ENCODE data around the gene MYO1G.

Gene MYO1G

GRCh38 chr7:44977959-44978335 lies 868 bp downstream of the MYO1G start (continued):
- no peak for TF ChIP-seq POU6F1 (CRISPR knock-in tag; IDR thresholded peaks at IDR 0.05; ENCODE audit: borderline replicate concordance, low read depth)
- TF ChIP-seq ZC3H10 (CRISPR knock-in tag; IDR thresholded peaks at IDR 0.05) = no peak

GRCh38 chr7:44977304-44977958 lies 1.4 kb downstream of the MYO1G start:
- TF ChIP-seq TCF4 (CRISPR knock-in tag; IDR thresholded peaks at IDR 0.05; ENCODE audit: borderline replicate concordance) (no peak), GLIS3 (CRISPR knock-in tag; IDR thresholded peaks at IDR 0.05) (no peak), POU6F1 (CRISPR knock-in tag; IDR thresholded peaks at IDR 0.05; ENCODE audit: borderline replicate concordance, low read depth) (no peak), ZNF70 (CRISPR knock-in tag; IDR thresholded peaks at IDR 0.05) (no peak), ESRRG (CRISPR knock-in tag; IDR thresholded peaks at IDR 0.05) (no peak), CSRNP3 (CRISPR knock-in tag; IDR thresholded peaks at IDR 0.05) (no peak), SNAI2 (CRISPR knock-in tag; IDR thresholded peaks at IDR 0.05) (no peak), PATZ1 (CRISPR knock-in tag; IDR thresholded peaks at IDR 0.05; ENCODE audit: borderline replicate concordance) (no peak), ZC3H10 (CRISPR knock-in tag; IDR thresholded peaks at IDR 0.05) (no peak), RARB (CRISPR knock-in tag; IDR thresholded peaks at IDR 0.05) (no peak)
- no peak for ATAC-seq

- no peak for ATAC-seq
- TF ChIP-seq GLIS3 (CRISPR knock-in tag; IDR thresholded peaks at IDR 0.05) = no peak
- TF ChIP-seq PATZ1 (CRISPR knock-in tag; IDR thresholded peaks at IDR 0.05; ENCODE audit: borderline replicate concordance) = no peak
- no peak for TF ChIP-seq PPARA (CRISPR knock-in tag; IDR thresholded peaks at IDR 0.05; ENCODE audit: borderline replicate concordance)
- TF ChIP-seq ISL1 (CRISPR knock-in tag; IDR thresholded peaks at IDR 0.05) = no peak
- no peak for TF ChIP-seq ESRRG (CRISPR knock-in tag; IDR thresholded peaks at IDR 0.05)
- TF ChIP-seq CSRNP3 (CRISPR knock-in tag; IDR thresholded peaks at IDR 0.05) = no peak
- TF ChIP-seq ZNF70 (CRISPR knock-in tag; IDR thresholded peaks at IDR 0.05) = no peak
- no peak for TF ChIP-seq ZC3H10 (CRISPR knock-in tag; IDR thresholded peaks at IDR 0.05)
These were observed 2.0 kb downstream of the MYO1G start for GRCh38 chr7:44976746-44977196.

- ATAC-seq = no peak
- TF ChIP-seq TCF4 (CRISPR knock-in tag; IDR thresholded peaks at IDR 0.05; ENCODE audit: borderline replicate concordance) (no peak), ZFP3 (CRISPR knock-in tag; IDR thresholded peaks at IDR 0.05) (no peak), TSHZ2 (CRISPR knock-in tag; IDR thresholded peaks at IDR 0.05) (no peak), POU6F1 (CRISPR knock-in tag; IDR thresholded peaks at IDR 0.05; ENCODE audit: borderline replicate concordance, low read depth) (no peak), SNAI2 (CRISPR knock-in tag; IDR thresholded peaks at IDR 0.05) (no peak), TOX (CRISPR knock-in tag; IDR thresholded peaks at IDR 0.05; ENCODE audit: borderline replicate concordance) (no peak), CREB5 (CRISPR knock-in tag; IDR thresholded peaks at IDR 0.05; ENCODE audit: low read depth) (no peak), ISL1 (CRISPR knock-in tag; IDR thresholded peaks at IDR 0.05) (no peak)
These were observed 2.6 kb downstream of the MYO1G start for GRCh38 chr7:44976040-44976745.

Data from SK-N-SH treated with all-trans-retinoic acid at 6 μM for 48 hours (cell line).